Fibroblast of upper back skin (primary cell): ENCODE data around the gene ING5.
"Not testable (repeated sequence)": the region's sequence is repeated elsewhere in the genome, so short reads cannot be mapped to it uniquely, and the experiment has no call there.

Experiments
- DNase-seq: peaks from one replicate; pipeline ENCODE4 v3.0.0-alpha.2; 2013

The ING5 gene

GRCh38 chr2:241701399-241702154, at the start of gene ING5:
Gene ING5 (plus strand): TSS chr2:241702039. CDS start chr2:241702066, 27 bp downstream.
- peak; percentile 92 for DNase-seq

- DNase-seq: no peak
Measured at GRCh38 chr2:241652142-241652541, 49.7 kb upstream of the ING5 start.

GRCh38 chr2:241652722-241653121, 49.1 kb upstream of the ING5 start:
- no peak for DNase-seq

GRCh38 chr2:241653210-241653750, 48.6 kb upstream of the ING5 start:
- DNase-seq: no peak

- no peak for DNase-seq
Measured at GRCh38 chr2:241654551-241654950, 47.3 kb upstream of the ING5 start.

GRCh38 chr2:241655516-241656189, 46.2 kb upstream of the ING5 start:
- no peak for DNase-seq

- DNase-seq: no peak
Measured at GRCh38 chr2:241656190-241656741, 45.6 kb upstream of the ING5 start.

- no peak for DNase-seq
Measured at GRCh38 chr2:241657786-241658254, 44.0 kb upstream of the ING5 start.

GRCh38 chr2:241658296-241658695, 43.5 kb upstream of the ING5 start:
- DNase-seq: no peak

- DNase-seq: peak; percentile 69
Measured at GRCh38 chr2:241659150-241659739, 42.6 kb upstream of the ING5 start.

- no peak for DNase-seq
Measured at GRCh38 chr2:241660593-241661213, 41.1 kb upstream of the ING5 start.

- not testable (repeated sequence) for DNase-seq
Measured at GRCh38 chr2:241662731-241663130, 39.1 kb upstream of the ING5 start.

- no peak for DNase-seq
Measured at GRCh38 chr2:241665731-241666440, 36.0 kb upstream of the ING5 start.

GRCh38 chr2:241666627-241667400, 35.0 kb upstream of the ING5 start:
- no peak for DNase-seq

GRCh38 chr2:241668354-241668753, 33.5 kb upstream of the ING5 start:
- DNase-seq: no peak

GRCh38 chr2:241668839-241669238, 33.0 kb upstream of the ING5 start:
- DNase-seq: no peak

- no peak for DNase-seq
Measured at GRCh38 chr2:241670333-241671110, 31.3 kb upstream of the ING5 start.

- no peak for DNase-seq
Measured at GRCh38 chr2:241671457-241672240, 30.2 kb upstream of the ING5 start.
